ENCODE measurements around the gene SUCO. TPM values are rescaled to one million over a fixed set of nuclear protein-coding genes. Genes with fewer than 3 reads are reported as not detected.
"Not testable (repeated sequence)": the region's sequence is repeated elsewhere in the genome, so short reads cannot be mapped to it uniquely, and the experiment has no call there.

SUCO gene
- total and polyA plus RNA-seq, 2 of the 8 experiments (the other 6 are each of a cell fraction or from before 2014, with no cell fraction given), result 8.3 to 35.8 TPM

GRCh38 chr1:172591429-172591828 lies 58.5 kb downstream of the SUCO start:
- H3K23me2 ChIP-seq (ENCODE audit: low read depth, low read length); H3K4me1 ChIP-seq (replicated peaks in 1 of 4; ENCODE audit: control insufficient read depth in 3 of 4, insufficient read depth in 4 of 4, low read length in 3 of 4); H4K20me1 ChIP-seq (replicated peaks in 1 of 2; ENCODE audit: control insufficient read depth in 1 of 2, insufficient read depth in 2 of 2, low read length in 2 of 2); H3K27me3 ChIP-seq (replicated peaks in 1 of 4; ENCODE audit: control insufficient read depth in 3 of 4, extremely low read depth in 1 of 4, insufficient read depth in 3 of 4, low read length in 3 of 4); POLR2A ChIA-PET (ENCODE audit: partially characterized antibody); H3K18ac ChIP-seq (ENCODE audit: extremely low read depth, low read length); H3K27ac ChIP-seq (ENCODE audit: low read depth, low read length); H3K14ac ChIP-seq (ENCODE audit: insufficient read length); H4K5ac ChIP-seq (ENCODE audit: insufficient read length, low read depth, low read length); H2BK12ac ChIP-seq (ENCODE audit: low read depth, low read length); CTCF ChIA-PET (ENCODE audit: partially characterized antibody); H3K4me2 ChIP-seq (ENCODE audit: insufficient read depth in 1 of 2, low read depth in 2 of 2, low read length in 2 of 2); H2BK5ac ChIP-seq (ENCODE audit: low read depth, low read length); H2BK20ac ChIP-seq (ENCODE audit: low read length); H4K8ac ChIP-seq (ENCODE audit: extremely low read depth, insufficient read depth, low read length); FAIRE-seq; DNase-seq (ENCODE audit: low read depth in 1 of 2, low spot score in 2 of 2); H3K9me3 ChIP-seq (ENCODE audit: insufficient read depth in 2 of 2, low read depth in 1 of 2, low read length in 1 of 2); H3K79me1 ChIP-seq (ENCODE audit: low read depth, low read length); H2AK5ac ChIP-seq (ENCODE audit: low read depth, low read length); H3K9ac ChIP-seq (replicated peaks in 1 of 4; ENCODE audit: extremely low read depth in 1 of 4, low read depth in 3 of 4, low read length in 3 of 4); H2AFZ ChIP-seq (ENCODE audit: low read length); H3K79me2 ChIP-seq (ENCODE audit: control insufficient read depth in 1 of 2, insufficient read depth in 2 of 2, low read length in 2 of 2); H3K4ac ChIP-seq (replicated peaks; ENCODE audit: insufficient read length, low read depth, low read length); H2BK120ac ChIP-seq (replicated peaks; ENCODE audit: low read depth, low read length); H3K4me3 ChIP-seq (ENCODE audit: extremely low read depth in 1 of 4, insufficient read depth in 2 of 4, low read depth in 3 of 4, low read length in 4 of 4); H3K23ac ChIP-seq (ENCODE audit: insufficient read length); H2BK15ac ChIP-seq (ENCODE audit: low read length); H4K91ac ChIP-seq (replicated peaks; ENCODE audit: insufficient read length, low read length); H3K56ac ChIP-seq (replicated peaks; ENCODE audit: insufficient read length, low read depth, low read length): not testable (repeated sequence)
- peaks cover 12 to 48% (median 26%) of the 10 kb centered on the region in 4 experiments for H3K36me3 ChIP-seq (ENCODE audit: control insufficient read depth in 2 of 4, insufficient read depth in 4 of 4, low read length in 3 of 4)
- no CpG with 5 or more reads among the region's 1 CpG for WGBS, 2 experiments (ENCODE audit: extremely low coverage in 1 of 2, insufficient coverage in 1 of 2, insufficient read length in 1 of 2, insufficient replicate concordance in 2 of 2, low coverage in 1 of 2, low lambda C conversion rate in 2 of 2, missing lambda C conversion rate in 1 of 2)

- H2BK15ac ChIP-seq (ENCODE audit: low read length); H3K4me2 ChIP-seq (ENCODE audit: insufficient read depth in 1 of 2, low read depth in 2 of 2, low read length in 2 of 2); FAIRE-seq; DNase-seq (ENCODE audit: low read depth in 1 of 2, low spot score in 2 of 2); H4K5ac ChIP-seq (ENCODE audit: insufficient read length, low read depth, low read length); H3K79me2 ChIP-seq (ENCODE audit: control insufficient read depth in 1 of 2, insufficient read depth in 2 of 2, low read length in 2 of 2); H4K91ac ChIP-seq (replicated peaks; ENCODE audit: insufficient read length, low read length); H2BK120ac ChIP-seq (replicated peaks; ENCODE audit: low read depth, low read length); H3K4me1 ChIP-seq (replicated peaks in 1 of 4; ENCODE audit: control insufficient read depth in 3 of 4, insufficient read depth in 4 of 4, low read length in 3 of 4); H3K4ac ChIP-seq (replicated peaks; ENCODE audit: insufficient read length, low read depth, low read length); H3K14ac ChIP-seq (ENCODE audit: insufficient read length); H2BK20ac ChIP-seq (ENCODE audit: low read length); H3K56ac ChIP-seq (replicated peaks; ENCODE audit: insufficient read length, low read depth, low read length); H3K18ac ChIP-seq (ENCODE audit: extremely low read depth, low read length); H2AFZ ChIP-seq (ENCODE audit: low read length); H3K27ac ChIP-seq (ENCODE audit: low read depth, low read length); H2BK5ac ChIP-seq (ENCODE audit: low read depth, low read length); H3K4me3 ChIP-seq (ENCODE audit: extremely low read depth in 1 of 4, insufficient read depth in 2 of 4, low read depth in 3 of 4, low read length in 4 of 4); H4K8ac ChIP-seq (ENCODE audit: extremely low read depth, insufficient read depth, low read length); H3K9ac ChIP-seq (replicated peaks in 1 of 4; ENCODE audit: extremely low read depth in 1 of 4, low read depth in 3 of 4, low read length in 3 of 4); H4K20me1 ChIP-seq (replicated peaks in 1 of 2; ENCODE audit: control insufficient read depth in 1 of 2, insufficient read depth in 2 of 2, low read length in 2 of 2); POLR2A ChIA-PET (ENCODE audit: partially characterized antibody); H3K23ac ChIP-seq (ENCODE audit: insufficient read length); H3K79me1 ChIP-seq (ENCODE audit: low read depth, low read length); H3K23me2 ChIP-seq (ENCODE audit: low read depth, low read length); H2BK12ac ChIP-seq (ENCODE audit: low read depth, low read length); H2AK5ac ChIP-seq (ENCODE audit: low read depth, low read length); H3K27me3 ChIP-seq (replicated peaks in 1 of 4; ENCODE audit: control insufficient read depth in 3 of 4, extremely low read depth in 1 of 4, insufficient read depth in 3 of 4, low read length in 3 of 4): not testable (repeated sequence)
- 96% methylated on average over 4 of the region's 4 CpGs; no CpG with 5 or more reads in 1 of the 2 experiments for WGBS, 2 experiments (ENCODE audit: extremely low coverage in 1 of 2, insufficient coverage in 1 of 2, insufficient read length in 1 of 2, insufficient replicate concordance in 2 of 2, low coverage in 1 of 2, low lambda C conversion rate in 2 of 2, missing lambda C conversion rate in 1 of 2)
- CTCF ChIA-PET (ENCODE audit: partially characterized antibody), result interaction anchor here (1.2 kb wide), 1 partner anchor 132 kb away, joined by 5 read pairs; no protein-coding TSS in a partner anchor
- peaks cover 3 to 51% (median 23%) of the 10 kb centered on the region in 4 experiments; a peak in 7 of 8 replicates for H3K36me3 ChIP-seq (ENCODE audit: control insufficient read depth in 2 of 4, insufficient read depth in 4 of 4, low read length in 3 of 4)
- H3K9me3 ChIP-seq (ENCODE audit: insufficient read depth in 2 of 2, low read depth in 1 of 2, low read length in 1 of 2), result peaks cover 4 to 13% of the 10 kb centered on the region in 2 experiments; a peak in 3 of 4 replicates
These were observed 62.1 kb downstream of the SUCO start for GRCh38 chr1:172595066-172595465.
